Inflammatory macrophage (primary cell): Measurements from ENCODE around the gene BLVRB.
"Not testable (repeated sequence)": the region's sequence is repeated elsewhere in the genome, so short reads cannot be mapped to it uniquely, and the experiment has no call there.

Source experiments
- DNase-seq, 2 donors: peaks; one replicate each; pipeline ENCODE4 v3.0.0-alpha.2; 2020 to 2022
- total RNA-seq, 18 experiments: gene quantifications; one replicate each; lab custom pipeline; 2026; ENCODE audit warnings: mixed read lengths in 6 of 18, inconsistent platforms in 2 of 18; lab: John Stamatoyannopoulos, UW

The BLVRB gene
- total RNA-seq = 33.8 to 225 (median 97.8) reads per million in 18 experiments

DNA sequence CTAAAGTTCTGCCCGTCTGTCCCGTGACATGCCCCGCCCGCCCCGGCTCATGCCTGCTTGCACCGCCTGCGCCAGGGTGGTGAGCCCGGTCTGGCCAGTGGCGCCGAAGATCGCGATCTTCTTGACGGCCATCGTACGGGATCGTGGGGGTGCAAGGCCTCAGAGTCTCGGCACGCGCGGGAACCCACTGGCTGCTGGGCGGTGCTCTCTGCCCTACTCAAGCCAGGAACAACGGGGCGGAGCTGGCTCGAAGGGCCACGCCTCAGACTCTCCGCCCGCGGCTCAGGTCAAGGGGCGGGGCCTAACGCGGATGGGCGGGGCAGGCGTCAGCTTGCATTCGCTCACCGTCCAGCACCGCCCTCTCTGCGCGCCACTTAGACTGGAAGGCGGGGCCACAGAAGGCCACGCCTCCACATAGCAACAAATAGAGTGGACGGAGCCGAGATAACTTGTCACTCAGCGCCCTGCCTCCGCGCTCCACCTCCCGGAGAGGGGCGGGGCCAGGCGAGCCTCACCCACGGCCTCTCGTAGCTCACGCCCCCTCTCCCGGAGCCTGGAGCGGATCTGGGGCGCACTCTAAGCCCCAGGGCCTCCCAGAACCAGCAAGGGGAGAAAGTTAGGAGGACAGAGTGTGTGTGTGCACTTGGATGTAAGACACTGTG lies at the start of gene BLVRB:
BLVRB (minus strand) TSS at position 189 of the 662 bp plus-strand sequence; CDS start at position 132, 57 bp downstream.
- DNase-seq = peak; percentile 100

DNA sequence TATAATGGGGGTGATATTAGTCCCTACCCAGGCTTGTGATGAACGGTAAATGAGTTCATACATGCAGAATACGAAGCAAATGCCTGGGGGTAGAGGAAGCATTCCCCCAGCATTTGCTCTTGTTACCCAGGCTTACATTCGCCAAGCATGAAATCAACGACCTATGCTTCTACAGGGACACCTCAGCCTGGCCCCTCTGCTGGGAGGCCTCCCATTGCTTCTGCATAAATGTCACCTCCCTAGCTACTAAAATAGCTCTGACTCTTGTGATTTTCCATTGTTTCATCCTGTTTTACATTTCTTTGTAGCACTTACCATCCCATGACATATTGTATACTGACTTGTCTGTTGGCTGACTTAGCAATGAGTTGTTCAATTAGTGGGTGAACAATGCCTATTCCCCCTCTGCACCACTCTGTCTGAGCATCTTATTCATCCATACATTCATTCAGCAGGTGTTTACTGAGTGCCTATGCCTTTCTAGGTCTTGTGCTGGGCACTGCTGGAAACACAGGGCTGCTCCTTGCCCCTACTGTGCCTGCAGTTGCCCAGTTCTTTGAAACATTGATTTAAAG lies 48.3 kb upstream of the BLVRB start:
- DNase-seq = no peak

DNA sequence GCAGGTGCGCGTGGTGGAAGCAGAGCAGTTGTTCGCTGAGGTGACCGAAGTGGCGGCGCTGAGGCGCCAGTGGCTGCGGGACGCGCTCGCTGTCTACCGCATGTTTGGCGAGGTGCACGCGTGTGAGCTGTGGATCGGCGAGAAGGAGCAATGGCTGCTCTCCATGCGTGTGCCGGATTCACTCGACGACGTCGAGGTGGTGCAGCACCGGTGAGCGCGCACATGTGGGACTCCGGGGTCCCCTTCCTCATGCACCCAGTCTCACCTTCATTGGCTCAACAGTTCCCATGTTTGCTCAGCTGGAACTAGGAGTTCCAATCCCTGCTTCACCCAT lies 47.8 kb upstream of the BLVRB start:
- DNase-seq = no peak

DNA sequence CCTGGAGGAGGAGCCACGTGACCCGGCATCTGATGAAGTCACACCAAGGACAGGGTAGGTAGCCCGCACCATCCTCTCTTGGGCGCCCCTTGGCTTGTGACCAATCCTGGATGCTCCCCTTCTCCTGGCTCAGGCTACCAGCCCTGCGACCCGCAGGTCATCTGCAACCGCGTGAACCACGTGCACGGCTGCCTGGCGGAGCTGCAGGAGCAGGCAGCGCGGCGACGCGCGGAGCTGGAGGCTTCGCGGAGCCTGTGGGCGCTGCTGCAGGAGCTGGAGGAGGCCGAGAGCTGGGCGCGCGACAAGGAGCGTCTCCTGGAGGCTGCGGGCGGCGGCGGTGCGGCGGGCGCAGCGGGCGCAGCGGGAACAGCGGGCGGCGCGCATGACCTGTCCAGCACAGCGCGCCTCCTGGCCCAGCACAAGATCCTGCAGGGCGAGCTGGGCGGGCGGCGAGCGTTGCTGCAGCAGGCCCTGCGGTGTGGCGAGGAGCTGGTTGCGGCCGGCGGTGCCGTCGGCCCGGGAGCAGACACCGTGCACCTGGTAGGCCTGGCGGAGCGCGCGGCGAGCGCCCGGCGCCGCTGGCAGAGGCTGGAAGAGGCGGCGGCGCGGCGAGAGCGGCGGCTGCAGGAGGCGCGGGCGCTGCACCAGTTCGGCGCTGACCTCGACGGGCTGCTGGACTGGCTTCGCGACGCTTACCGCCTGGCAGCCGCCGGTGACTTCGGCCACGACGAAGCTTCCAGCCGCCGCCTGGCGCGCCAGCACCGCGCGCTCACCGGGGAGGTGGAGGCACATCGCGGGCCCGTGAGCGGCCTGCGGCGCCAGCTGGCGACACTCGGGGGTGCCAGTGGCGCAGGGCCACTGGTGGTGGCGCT lies 47.2 kb upstream of the BLVRB start:
- DNase-seq = no peak

DNA sequence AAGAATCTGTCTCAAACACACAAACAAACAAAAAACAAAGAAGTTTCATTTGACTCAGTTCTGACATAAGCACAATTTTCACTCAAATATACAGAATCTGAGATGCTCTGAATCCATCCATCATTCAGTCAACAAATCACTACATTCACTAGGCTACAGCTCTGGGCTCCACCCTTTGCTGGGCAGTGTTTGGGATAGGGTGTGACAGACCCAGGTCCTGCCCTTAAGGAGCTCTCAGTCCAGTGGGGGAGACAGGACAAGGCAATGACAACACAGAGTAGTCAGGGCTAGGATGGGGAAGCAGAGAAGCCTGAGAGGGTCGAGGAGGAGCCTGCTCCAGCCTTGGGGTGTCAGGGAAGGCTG lies 46.5 kb upstream of the BLVRB start:
- DNase-seq = no peak

DNA sequence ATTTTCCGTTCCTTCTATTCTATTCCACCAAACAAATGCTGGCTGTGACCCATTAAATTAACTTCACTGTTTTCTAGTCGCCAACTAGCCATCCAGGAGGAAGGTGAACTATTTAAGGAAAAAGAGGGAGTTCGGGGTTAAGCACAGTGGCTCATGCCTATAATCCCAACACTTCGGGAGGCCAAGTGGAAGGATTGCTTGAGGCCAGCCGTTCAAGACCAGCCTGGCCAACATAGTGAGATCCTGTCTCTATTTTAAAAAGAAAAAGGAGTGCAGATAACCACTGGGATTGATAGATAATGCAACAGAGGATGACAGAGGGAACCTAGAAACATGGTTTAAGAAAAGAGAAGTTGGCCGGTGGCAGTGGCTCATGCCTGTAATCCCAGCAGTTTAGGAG lies 45.9 kb upstream of the BLVRB start:
- DNase-seq = no peak

DNA sequence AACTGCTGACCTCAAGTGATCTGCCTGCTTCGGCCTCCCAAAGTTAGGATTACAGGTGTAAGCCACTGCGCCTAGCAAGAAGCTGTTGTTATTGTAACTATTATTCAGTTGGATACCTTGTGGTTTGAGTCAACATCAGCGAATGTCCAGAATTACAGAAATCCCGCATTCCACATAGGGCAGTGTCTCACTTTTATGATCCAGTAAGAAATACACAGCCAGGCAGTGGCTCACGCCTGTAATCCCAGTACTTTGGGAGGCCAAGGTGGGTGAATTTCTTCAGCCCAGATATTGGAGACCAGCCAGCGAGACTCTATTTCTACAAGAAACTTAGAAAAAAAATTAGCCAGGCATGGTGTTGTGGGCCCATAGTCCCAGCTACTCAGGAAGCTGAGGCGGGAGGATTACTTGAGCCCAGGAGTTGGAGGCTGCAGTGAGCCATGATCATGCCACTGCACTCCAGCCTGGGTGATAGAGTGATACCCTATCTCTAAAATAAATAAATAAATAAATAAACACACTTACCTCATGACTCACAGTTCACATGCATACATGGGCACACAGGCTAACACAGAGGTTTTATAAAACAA lies 45.1 kb upstream of the BLVRB start:
- no peak for DNase-seq

DNA sequence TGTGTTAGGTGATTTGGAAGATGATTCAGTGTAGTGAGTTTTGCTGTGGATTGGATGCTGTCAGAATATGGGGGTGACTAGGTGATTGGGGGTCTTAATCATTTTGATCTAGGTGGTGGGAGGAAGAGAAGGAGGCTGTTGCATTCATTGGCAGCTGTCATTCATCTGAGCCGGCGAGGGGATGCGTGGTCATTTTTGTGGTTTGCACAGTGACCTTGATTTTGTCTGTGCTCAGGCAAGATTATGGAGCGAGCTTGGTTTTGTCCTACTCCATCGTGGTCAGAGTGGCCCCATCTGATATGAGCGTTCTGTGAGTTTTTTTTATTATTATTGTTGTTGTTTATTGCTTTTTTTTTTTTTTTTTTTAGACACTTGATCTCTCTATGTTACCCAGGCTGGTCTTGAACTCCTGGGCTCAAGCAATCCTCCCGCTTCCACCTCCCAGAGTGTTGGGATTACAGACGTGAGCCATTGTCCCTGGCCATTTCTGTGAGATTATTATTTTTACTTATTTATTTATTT lies 43.3 kb upstream of the BLVRB start:
- no peak for DNase-seq

DNA sequence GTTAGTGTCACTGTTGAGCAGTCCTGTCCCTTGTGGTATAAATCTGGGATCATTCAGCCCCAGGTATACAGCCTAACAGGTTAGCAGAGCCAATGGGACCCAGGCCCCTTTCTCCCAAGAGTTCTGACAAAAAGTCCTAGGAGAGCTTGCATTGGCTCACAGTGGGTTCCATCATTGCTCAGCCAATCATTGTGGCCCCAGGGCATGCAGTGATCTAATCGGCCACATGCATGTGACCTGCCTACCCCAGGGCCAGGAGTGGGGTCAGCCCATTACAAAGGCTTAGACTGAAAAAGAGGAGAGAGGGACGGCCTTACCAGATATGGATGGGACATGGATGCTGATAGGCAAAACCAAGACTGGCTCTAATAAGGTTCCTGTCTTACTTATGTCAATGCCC lies 42.3 kb upstream of the BLVRB start:
- no peak for DNase-seq

DNA sequence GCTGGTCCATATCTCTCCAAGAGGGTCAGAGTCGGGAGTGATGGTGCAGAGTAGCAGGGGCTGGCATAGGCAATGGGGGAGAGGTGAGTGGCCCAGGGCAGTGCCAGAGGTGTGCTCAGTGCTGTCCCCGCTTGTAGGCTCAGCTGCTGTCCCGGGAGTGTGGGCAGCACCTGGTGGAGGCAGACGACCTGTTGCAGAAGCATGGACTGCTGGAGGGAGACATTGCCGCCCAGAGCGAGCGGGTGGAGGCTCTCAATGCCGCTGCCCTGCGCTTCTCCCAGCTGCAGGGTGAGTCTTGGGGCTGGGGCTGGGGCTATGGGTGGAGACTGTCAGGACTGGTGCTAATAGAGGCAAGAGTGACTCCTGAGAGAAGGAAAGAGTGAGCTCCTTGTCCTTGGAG lies 40.6 kb upstream of the BLVRB start:
- DNase-seq = no peak

DNA sequence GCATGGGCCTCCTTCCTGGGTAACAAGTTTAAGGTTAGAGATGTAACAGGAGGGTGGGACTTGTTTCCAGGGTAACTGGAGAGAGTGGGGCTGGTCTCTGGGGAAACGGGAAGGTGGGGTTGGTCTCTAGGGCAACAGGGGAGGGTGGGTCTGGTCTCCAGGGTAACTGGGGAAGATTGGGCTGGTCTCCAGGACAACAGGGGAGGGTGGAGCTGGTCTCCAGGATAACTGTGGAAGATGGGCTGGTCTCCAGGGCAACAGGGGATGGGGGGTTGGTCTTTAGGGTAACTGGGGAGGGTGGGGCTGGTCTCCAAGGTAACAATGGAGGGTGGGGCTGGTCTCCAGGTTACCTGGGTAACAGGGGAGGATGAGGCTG lies 37.8 kb upstream of the BLVRB start:
- no peak for DNase-seq

DNA sequence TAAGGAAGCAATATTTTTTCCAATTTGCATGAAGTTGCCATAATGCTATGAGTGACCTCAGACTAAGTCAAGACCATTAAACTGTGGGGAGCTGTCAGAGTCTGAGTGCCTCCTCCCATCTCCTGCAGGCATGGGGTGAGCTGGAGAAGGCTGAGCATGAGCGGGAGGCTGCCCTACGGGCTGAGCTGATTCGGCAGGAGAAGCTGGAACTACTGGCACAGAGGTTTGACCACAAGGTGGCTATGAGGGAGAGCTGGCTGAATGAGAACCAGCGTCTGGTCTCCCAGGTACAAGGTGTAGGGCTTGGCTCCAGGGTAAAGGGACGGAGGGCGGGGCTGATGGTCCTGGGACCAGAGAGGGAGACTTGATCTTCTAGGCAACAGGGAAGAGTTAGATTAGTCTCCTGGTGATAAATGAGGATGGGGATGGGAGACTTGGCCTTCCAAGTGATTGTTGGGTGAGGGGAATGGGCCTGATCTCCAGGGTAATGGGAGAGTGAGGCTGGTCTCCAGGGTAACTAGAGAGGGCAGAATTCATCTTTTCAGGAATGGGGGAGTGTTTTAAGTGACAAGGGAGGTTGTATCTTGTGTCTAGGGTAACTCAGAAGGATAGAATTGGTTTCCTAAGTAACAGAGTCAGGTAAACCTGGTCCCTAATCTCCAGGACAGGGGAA lies 37.2 kb upstream of the BLVRB start:
- no peak for DNase-seq

DNA sequence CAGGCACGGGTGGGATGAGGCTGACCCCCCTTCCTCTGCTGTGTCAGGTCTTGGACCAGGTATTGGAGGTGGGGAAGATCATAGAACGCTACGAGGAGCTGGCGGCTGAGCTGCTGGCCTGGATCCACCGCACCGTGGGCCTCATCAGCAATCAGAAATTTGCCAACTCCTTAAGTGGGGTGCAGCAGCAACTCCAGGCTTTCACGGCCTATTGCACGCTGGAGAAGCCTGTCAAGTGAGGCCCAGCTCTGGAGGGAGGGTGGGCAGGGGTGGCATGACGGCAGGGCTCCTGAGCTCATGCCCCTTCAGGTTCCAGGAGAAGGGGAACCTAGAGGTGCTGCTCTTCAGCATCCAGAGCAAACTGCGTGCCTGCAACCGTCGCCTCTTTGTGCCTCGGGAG lies 36.5 kb upstream of the BLVRB start:
- no peak for DNase-seq

DNA sequence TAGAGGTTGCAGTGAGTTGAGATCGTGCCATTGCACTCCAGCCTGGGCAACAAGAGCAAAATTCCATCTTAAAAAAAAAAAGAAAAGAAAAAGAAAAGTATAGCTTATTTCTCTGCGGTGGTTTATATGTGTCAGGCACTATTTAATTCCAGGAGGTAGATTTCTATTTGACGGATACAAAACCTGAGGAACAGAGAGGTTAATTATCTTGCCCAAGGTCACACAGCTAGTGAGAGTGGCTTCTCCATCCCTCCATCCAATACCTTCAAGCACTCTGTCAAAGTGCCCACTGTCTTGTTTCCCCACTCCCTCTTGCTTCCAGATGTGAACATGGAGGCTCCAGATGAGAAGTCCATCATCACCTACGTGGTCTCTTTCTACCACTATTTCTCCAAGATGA lies 36.1 kb upstream of the BLVRB start:
- DNase-seq = no peak

DNA sequence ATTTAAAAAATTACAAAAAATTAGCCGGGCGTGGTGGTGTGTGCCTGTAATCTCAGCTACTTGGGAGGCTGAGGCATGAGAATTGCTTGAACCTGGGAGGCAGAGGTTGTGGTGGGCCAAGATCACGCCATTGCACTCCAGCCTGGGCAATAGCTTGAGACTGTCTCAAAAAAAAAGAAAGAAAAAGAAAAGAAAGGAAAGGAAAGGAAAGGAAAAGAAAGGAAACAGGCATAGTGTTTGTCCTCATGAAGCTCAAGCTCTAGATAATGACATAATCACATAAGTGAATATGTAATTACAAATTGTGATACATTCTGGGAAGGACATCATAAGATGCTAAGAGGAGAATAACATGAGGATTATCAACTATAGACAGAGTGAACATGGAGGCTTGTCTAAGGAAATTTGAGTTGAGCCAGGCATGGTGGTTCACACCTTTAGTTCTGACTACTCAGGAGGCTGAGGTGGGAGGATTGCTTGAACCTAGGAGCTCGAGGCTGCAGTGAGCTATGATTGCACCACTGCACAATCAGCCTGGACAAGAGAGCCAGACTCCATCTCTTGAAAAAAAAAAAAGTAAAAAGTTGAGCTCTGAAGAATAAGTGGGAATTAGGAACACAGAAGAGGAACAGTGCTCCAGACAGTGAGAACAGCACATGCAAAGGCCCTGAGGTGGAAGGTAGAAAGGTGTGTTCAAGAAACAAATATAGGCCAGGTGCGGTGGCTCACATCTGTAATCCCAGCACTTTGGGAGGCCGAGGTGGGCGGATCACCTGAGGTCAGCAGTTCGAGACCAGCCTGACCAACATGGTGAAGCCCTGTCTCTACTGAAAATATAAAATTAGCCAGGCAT lies 35.4 kb upstream of the BLVRB start:
- DNase-seq = not testable (repeated sequence)

DNA sequence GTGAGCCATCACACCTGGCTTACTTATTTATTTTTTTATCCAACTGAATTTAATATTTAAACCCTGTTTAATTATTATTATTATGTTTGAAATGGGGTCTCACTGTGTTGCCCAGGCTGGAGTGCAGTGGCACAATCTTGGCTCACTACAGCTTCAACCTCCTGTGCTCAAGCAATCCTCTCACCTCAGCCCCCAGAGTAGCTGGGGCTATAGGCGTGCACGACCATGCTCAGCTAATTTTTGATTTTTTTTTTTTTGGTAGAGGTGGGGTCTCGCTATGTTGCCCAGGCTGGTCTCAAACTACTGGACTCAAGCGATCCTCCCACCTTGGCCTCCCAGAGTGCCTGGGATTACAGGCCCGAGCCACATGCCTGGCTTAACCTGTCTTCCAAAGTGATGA lies 33.8 kb upstream of the BLVRB start:
- DNase-seq = no peak

DNA sequence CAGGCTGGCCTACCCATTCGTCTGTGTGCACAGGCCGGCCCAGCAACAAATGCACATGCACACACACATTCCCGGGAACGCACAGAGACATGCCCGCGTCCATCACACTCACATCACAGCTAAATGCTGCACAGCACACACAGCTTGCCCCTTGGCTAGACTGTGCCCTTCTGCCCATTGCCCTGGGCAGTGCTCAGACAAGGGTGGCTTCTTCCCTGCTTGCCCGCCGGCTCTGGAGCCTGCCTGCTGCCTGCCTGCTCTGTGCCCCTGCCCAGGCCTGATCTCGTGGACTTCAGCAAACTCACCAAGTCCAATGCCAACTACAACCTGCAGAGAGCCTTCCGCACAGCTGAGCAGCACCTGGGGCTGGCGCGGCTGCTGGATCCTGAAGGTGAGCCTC lies 31.7 kb upstream of the BLVRB start:
- no peak for DNase-seq

DNA sequence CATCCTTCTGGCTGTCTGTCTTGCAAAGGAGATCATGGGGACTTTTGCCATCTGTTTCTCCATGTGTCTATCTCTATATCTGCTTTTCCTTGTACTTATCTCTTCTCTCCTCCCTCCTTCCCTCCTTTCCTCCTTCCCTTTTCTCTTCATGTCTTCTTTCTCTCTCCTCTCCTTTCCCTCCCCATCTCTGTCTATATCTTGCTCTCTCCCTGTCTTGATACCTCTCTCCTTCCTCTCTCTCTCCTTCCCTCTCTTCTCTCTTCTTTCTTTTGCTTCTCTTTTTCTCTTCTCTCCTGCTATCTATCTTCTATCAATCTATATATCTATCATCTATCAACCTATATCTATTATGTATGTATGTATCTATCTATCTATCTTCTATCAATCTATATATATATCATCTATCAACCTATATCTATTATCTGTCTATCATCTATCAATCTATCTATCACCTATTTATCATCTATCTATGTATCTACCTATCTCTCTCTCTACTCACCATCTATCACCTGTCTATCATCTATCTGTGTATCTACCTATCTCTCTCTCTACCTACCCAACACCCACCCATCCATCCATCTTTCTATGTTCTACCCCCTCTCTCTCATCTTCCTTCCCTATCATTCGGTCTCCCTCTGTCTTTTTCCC lies 28.8 kb upstream of the BLVRB start:
- DNase-seq = no peak

DNA sequence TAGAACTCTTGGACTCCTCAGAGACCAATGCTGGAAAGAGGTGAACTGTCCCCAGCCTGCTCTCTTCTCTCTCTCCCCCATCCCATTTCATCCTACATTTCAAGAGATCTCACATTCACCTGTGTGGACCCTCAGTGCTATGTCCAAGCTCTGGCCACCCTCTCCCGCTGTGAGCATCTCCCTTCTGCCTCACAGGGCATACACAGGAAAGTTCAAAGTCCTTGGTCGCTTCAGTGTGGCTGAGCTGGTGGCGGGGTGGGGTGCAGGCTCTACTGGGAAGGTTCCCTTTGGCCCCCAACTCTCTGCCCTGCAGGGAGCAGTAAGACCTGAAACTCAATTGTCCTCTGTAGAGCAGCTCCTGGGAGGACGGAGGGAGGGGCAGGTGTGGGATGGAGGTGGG lies 28.2 kb upstream of the BLVRB start:
- DNase-seq = no peak

DNA sequence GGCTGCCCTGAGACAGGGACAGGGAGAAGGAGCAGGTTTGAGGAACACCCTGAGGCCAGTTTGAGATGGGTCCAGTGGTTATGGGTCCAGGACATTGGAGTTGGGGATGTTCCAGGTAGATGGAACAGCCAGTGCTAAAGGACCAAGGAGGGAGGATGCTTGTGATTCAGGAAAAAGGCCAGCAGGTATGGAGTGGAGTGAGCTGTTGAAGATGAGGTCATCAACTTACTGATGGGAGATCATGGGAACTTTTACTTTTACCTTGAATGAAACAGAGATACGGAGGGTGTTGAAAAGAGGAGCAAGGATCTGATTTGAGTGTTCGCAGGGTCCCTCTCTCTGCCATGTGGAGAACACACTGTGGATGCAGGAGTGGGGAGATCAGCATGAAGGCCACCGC lies 26.7 kb upstream of the BLVRB start:
- DNase-seq = no peak

DNA sequence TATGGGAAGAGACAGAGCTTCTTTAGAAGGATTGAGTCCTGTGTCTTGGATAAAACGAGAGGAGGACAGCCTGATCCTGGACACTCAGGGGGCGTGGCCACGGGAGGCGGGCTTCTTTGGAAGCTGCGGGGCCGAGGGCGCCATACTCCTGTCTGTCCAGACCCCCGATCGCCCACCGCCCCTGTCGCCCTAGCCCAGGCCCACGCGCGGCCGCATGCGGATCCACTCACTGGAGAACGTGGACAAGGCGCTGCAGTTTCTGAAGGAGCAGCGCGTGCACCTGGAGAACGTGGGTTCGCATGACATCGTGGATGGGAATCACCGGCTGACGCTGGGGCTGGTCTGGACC lies 24.3 kb upstream of the BLVRB start:
- DNase-seq = no peak

DNA sequence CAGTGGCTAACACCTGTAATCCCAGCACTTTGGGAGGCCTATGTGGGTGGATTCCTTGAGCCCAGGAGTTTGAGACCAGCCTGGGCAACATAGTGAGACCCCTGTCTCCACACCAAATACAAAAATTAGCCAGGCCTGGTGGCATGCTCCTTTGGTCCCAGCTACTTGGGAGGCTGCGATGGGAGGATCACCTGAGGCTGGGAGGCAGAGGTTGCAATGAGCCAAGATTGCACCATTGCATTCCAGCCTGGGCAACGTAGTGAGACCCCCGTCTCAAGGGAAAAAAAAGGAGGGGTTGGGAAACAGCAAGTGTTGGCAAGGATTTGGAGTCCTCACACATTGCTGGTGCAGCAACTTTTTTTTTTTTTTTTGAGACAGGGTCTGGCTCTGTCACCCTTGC lies 20.5 kb upstream of the BLVRB start:
- no peak for DNase-seq
